HG03521 (cell line): ENCODE data around the gene SAMD4B.

Experiments
- ATAC-seq: cut with Tn5 transposase; IDR thresholded peaks from one replicate; pipeline ENCODE4 v1.9.1; 2021; ENCODE audit warnings: mild to moderate bottlenecking, moderate library complexity; ENCODE audit not compliant: unreplicated experiment

SAMD4B gene

DNA sequence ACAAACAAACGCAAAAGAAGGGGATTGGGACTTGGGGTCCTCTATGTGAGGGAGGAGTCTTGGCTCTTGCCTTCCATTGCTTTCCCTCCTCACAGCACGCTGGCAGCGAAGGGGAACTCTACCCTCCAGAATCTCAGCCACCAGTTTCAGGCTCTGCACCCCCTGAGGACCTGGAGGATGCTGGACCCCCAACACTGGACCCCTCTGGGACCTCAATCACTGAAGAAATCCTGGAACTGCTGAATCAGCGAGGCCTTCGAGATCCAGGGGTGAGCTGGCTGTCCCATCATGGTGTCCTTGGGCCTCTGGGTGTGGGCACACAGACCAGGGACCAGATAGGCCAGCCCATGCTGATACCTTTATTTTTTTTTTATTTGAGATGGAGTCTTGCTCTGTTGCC, 79.8 kb downstream of the SAMD4B start:
- ATAC-seq = no peak

DNA sequence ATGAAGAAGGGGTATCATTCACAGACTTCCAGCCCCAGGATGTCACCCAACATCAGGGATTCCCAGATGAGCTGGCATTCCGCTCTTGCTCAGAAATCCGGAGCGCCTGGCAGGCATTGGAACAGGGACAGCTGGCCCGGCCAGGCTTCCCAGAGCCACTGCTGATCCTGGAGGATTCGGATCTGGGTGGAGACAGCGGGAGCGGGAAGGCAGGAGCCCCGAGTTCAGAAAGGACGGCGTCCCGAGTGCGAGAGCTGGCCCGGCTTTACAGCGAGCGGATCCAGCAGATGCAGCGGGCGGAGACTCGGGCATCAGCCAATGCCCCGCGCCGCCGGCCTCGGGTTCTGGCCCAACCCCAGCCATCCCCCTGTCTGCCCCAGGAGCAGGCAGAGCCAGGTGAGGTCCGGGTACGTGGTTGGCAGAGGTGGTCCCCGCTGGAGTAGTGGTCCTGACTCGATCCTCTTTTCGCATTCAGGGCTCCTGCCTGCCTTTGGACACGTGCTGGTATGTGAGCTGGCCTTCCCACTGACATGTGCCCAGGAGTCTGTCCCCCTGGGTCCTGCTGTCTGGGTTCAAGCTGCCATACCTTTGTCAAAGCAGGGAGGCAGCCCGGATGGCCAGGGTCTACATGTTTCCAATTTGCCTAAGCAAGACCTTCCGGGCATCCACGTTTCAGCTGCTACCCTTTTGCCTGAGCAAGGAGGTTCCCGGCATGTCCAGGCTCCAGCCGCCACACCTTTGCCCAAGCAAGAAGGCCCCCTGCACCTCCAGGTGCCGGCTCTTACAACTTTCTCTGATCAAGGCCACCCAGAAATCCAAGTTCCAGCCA, 81.3 kb downstream of the SAMD4B start:
- no peak for ATAC-seq

- ATAC-seq = no peak
Measured at GRCh38 chr19:39424934-39425333, 82.7 kb downstream of the SAMD4B start.

- ATAC-seq = no peak
Measured at GRCh38 chr19:39425744-39426143, 83.5 kb downstream of the SAMD4B start.

GRCh38 chr19:39426170-39426569, 83.9 kb downstream of the SAMD4B start:
- ATAC-seq = no peak

GRCh38 chr19:39427707-39428106, 85.5 kb downstream of the SAMD4B start:
- ATAC-seq = no peak

GRCh38 chr19:39428283-39429112, 86.3 kb downstream of the SAMD4B start:
- no peak for ATAC-seq

DNA sequence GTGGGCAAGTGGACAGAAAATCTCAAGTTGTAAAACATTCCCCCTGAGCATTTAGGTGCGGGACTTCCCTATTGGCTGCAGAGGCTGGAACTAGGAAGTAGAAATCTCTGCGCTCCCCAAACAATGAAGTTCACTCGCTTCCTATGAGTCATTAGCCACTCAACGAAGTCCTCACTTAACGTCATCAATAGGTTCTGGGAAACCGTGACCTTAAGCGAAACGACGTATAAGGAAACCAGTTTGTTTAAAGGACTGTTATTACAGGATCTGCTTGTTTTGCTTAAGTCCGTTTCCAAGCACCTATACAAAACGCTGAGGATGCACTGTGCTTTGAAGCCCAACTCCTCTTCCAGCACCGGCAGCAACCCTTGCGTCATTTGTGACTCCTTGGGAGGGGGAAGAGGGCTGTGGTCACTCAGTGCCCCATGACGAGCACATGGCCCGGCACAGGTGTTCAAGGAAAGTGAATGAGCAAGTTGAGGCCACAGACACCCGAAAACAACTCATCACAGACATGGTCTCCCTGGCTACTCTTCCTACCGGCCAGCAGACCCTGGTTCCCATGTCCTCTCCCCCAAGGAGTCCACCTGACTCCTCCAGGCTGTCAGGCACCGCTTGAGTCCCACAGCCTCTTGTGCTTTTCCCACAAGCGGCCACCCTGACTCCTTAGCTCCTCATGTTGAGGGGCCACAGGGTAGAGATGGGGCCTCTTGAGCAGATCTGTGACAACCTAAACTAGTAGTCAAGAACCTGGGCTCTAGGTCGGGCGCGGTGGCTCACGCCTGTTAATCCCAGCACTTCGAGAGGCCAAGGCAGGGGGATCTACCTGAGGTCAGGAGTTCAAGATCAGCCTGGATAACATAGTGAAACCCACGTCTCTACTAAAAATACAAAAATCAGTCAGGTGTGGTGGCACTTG, 88.7 kb downstream of the SAMD4B start:
- no peak for ATAC-seq

DNA sequence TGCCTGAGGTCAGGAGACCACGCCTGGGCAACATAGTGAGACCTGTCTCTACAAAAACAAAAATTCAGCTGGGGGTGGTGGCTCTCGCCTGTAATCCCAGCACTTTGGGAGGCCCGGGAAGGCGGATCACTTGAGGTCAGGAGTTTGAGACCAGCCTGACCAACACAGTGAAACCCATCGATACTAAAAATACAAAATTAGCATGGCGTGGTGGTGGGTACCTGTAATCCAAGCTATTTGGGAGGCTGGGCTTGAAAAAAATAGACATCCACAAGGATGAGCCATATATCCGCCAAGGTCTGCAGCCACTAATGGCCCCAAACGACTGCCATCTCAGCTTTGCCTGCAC, 90.4 kb downstream of the SAMD4B start:
- ATAC-seq = no peak

GRCh38 chr19:39433480-39434079, 91.4 kb downstream of the SAMD4B start:
- ATAC-seq = no peak

DNA sequence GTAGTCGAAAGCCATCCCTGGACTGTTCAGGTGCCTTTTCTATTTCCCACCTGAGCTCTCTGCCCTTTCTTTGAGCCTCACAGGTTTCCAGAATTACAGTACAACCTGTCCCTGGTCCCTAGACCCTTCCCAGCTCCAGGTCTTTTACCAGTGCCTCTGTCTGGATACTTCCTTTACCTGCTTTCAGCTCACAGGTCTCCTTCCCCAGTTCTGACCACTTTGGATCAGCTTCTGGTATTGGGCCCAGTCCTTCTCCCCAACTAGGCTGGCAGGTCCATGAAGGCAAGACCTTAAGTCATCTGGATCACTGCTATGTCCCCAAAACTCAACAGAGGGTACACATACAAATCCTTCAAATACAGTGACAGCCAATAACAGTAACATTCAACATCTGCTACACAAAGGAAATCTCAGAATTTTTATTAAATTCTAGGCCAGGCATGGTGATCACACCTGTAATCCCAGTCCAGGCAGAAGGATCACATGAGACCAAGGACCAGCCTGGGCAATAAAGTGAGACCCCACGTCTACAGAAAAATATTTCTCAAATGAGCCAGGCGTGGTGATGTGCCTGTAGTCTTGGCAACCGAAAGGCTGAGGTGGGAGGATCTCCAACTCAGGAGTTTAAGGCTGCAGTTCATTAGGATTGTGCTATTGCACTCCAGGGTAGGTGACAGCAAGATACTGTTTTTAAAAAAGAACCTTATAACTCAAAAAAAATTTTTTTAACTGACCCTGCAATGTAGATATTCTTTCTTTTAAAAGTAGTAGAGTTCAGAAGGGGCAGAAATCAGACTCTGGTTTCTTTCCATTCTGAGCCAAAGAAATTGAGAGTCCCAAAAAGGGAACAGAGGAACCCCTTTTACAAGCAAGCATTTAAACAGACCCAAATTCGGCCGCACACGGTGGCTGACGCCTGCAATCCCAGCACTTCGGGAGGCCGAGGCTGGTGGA, 92.2 kb downstream of the SAMD4B start:
- ATAC-seq = no peak
